Colonic mucosa (tissue), 4 donors: ENCODE data around the gene CNTN6. TPM values are rescaled to one million over a fixed set of nuclear protein-coding genes. Genes with fewer than 3 reads are reported as not detected.

Experiments used
- DNase-seq: peaks from one replicate; pipeline ENCODE4 v3.0.0-alpha.2; 2020
- H3K27ac ChIP-seq: fragments of 200-600 bp; one replicate; pipeline ENCODE4 v1.8.0; 2021
- H3K27me3 ChIP-seq: fragments of 200-600 bp; one replicate; pipeline ENCODE4 v1.8.0; 2021
- H3K36me3 ChIP-seq: fragments of 200-600 bp; one replicate; pipeline ENCODE4 v1.8.0; 2021
- H3K4me1 ChIP-seq: fragments of 200-600 bp; one replicate; pipeline ENCODE4 v1.8.0; 2021; ENCODE audit warnings: mild to moderate bottlenecking
- H3K4me3 ChIP-seq: fragments of 200-600 bp; one replicate; pipeline ENCODE4 v1.8.0; 2021
- H3K9ac ChIP-seq, 2 donors: one replicate each; pipeline ENCODE4 v1.7.0; 2013; ENCODE audit warnings: control low read depth in 2 of 2, low read depth in 2 of 2, low read length in 2 of 2
- H3K9me3 ChIP-seq: fragments of 200-600 bp; one replicate; pipeline ENCODE4 v1.8.0; 2021
- CTCF ChIP-seq: fragments of 200-600 bp; IDR thresholded peaks from one replicate; pipeline ENCODE4 v1.8.0; 2022; ENCODE audit warnings: antibody characterized with exemption, mild to moderate bottlenecking
- intact Hi-C: fragments of 100-400 bp; cut with DNase I; formaldehyde crosslinking; loops from one replicate; pipeline ENCODE4 v1.14.1; 2022
- total RNA-seq, 2 donors: library from RNA; stranded (reverse); fragmentation: NEBNext Ultra II Directional in 1 of 2; extraction: Animal tissue kit (Norgen Biotek cat#: 25700) in 1 of 2; gene quantifications; one replicate each; pipeline ENCODE4 v1.2.1, GENCODE V29; 2021
- donor health status: healthy.
- donor health status: DM: no; HTN: no; CAD: no.
- donor health status: DM: no; HTN: no; CAD: no.

CNTN6 gene
- total RNA-seq, 2 donors from 2014 or later: 0.11 TPM; not detected in 1

GRCh38 chr3:1164101-1164500 lies 71.3 kb downstream of the CNTN6 start:
- Histone ChIP-seq H3K9me3 (no peaks in the 10 kb centered on the region), H3K4me1 (no peaks in the 10 kb centered on the region), H3K36me3 (no peaks in the 10 kb centered on the region), H3K27ac (no peak overlapping the region), H3K4me3 (no peak overlapping the region), H3K27me3 (no peaks in the 10 kb centered on the region), H3K9ac (no peak overlapping the region)
- no peak for DNase-seq
- intact Hi-C loops: no loop called here
- TF ChIP-seq CTCF: no peak

GRCh38 chr3:1171320-1171719 lies 78.5 kb downstream of the CNTN6 start:
- no peaks in the 10 kb centered on the region for H3K9me3 ChIP-seq
- no peak overlapping the region for H3K27ac ChIP-seq
- DNase-seq: no peak
- intact Hi-C loops: no loop called here
- H3K4me1 ChIP-seq: no peaks in the 10 kb centered on the region
- H3K9ac ChIP-seq: no peak overlapping the region
- TF ChIP-seq CTCF: no peak
- H3K4me3 ChIP-seq: no peak overlapping the region
- H3K27me3 ChIP-seq: no peaks in the 10 kb centered on the region
- no peaks in the 10 kb centered on the region for H3K36me3 ChIP-seq

- Histone ChIP-seq H3K4me3 (no peak overlapping the region), H3K27me3 (no peaks in the 10 kb centered on the region), H3K36me3 (no peaks in the 10 kb centered on the region), H3K9me3 (no peaks in the 10 kb centered on the region), H3K9ac (no peak overlapping the region), H3K4me1 (no peaks in the 10 kb centered on the region), H3K27ac (no peak overlapping the region)
- no peak for DNase-seq
- TF ChIP-seq CTCF: no peak
- intact Hi-C loops: no loop called here
Observed at GRCh38 chr3:1172644-1173043, 79.8 kb downstream of the CNTN6 start.

GRCh38 chr3:1179146-1179545 lies 86.3 kb downstream of the CNTN6 start:
- Histone ChIP-seq H3K4me3 (no peak overlapping the region), H3K4me1 (no peaks in the 10 kb centered on the region), H3K36me3 (no peaks in the 10 kb centered on the region), H3K9me3 (no peaks in the 10 kb centered on the region), H3K27me3 (no peaks in the 10 kb centered on the region), H3K9ac (no peak overlapping the region), H3K27ac (no peak overlapping the region)
- intact Hi-C loops: no loop called here
- no peak for TF ChIP-seq CTCF
- no peak for DNase-seq

GRCh38 chr3:1183320-1184048 lies 90.7 kb downstream of the CNTN6 start:
- Histone ChIP-seq H3K27ac (no peak overlapping the region), H3K9me3 (no peaks in the 10 kb centered on the region), H3K4me1 (no peaks in the 10 kb centered on the region), H3K36me3 (no peaks in the 10 kb centered on the region), H3K4me3 (no peak overlapping the region), H3K9ac (no peak overlapping the region), H3K27me3 (no peaks in the 10 kb centered on the region)
- intact Hi-C loops: no loop called here
- TF ChIP-seq CTCF: no peak
- no peak for DNase-seq
